Endothelial cell of umbilical vein (primary cell): ENCODE data around the gene RPP25L. TPM values are rescaled to one million over a fixed set of nuclear protein-coding genes. Genes with fewer than 3 reads are reported as not detected.

Source experiments
- BruUV-seq: library from RNA; stranded (reverse); fragments of 400-500 nt; replicated peaks from 2 replicates; lab custom pipeline; 2021; lab: Mats Ljungman, UMichigan
- CTCF ChIA-PET: fragments of 300-600, 350-600 bp; sonication (Branson Sonifier 250); formaldehyde crosslinking; loops from one replicate; lab custom pipeline; 2021; ENCODE audit warnings: antibody characterized with exemption, inconsistent platforms; lab: Charles Lee
- POLR2A ChIA-PET: fragments of 300-600, 350-600 bp; sonication (Branson Sonifier 250); formaldehyde crosslinking; loops from one replicate; lab custom pipeline; 2021; ENCODE audit warnings: antibody characterized with exemption, inconsistent platforms; lab: Charles Lee
- DNase-seq: peaks from one replicate; pipeline ENCODE4 v3.0.0-alpha.2; 2011; ENCODE audit warnings: low read depth, low spot score
- FAIRE-seq: peaks from 2 replicates; lab custom pipeline; 2011; peaks lifted over from hg19 to GRCh38; lab: Jason Lieb, UNC
- H2AFZ ChIP-seq: 2 replicates; pipeline ENCODE4 v1.6.0; 2012; ENCODE audit warnings: low read depth, low read length, control low read depth, inconsistent platforms
- H3K27ac ChIP-seq: 2 replicates; pipeline ENCODE4 v1.5.1; 2011; ENCODE audit warnings: low read depth, mild to moderate bottlenecking, control low read depth, low read length, moderate library complexity; ENCODE audit not compliant: insufficient read depth
- H3K27me3 ChIP-seq, 2 experiments: 2 replicates each; pipeline versions ENCODE4 v1.6.0 to v1.6.1; 2011; ENCODE audit warnings: low read length in 2 of 2, mixed read lengths in 1 of 2; ENCODE audit not compliant: control insufficient read depth in 2 of 2, insufficient read depth in 2 of 2
- H3K36me3 ChIP-seq, 2 experiments: 2 replicates in 1 of 2; 3 replicates in 1 of 2; pipeline ENCODE4 v1.5.1; 2011; ENCODE audit warnings: low read length in 2 of 2, mild to moderate bottlenecking in 1 of 2, moderate library complexity in 1 of 2; ENCODE audit not compliant: control insufficient read depth in 2 of 2, insufficient read depth in 2 of 2; ENCODE audit errors: extremely low read depth in 1 of 2
- H3K4me1 ChIP-seq: 3 replicates; pipeline ENCODE4 v1.5.1; 2011; ENCODE audit warnings: mild to moderate bottlenecking, low read length; ENCODE audit not compliant: control insufficient read depth, insufficient read depth; ENCODE audit errors: extremely low read depth
- H3K4me2 ChIP-seq: 2 replicates; pipeline ENCODE4 v1.6.1; 2011; ENCODE audit warnings: low read length, control low read depth, mixed read lengths; ENCODE audit not compliant: insufficient read depth
- H3K4me3 ChIP-seq, 3 experiments: fragments of 200-600 bp in 1 of 3; sonication (generic), shearing (Covaris generic) in 1 of 3; replicated peaks in 1 of 3; 2 replicates each; pipeline ENCODE4 v1.5.1; 2011 to 2016; ENCODE audit warnings: control low read depth in 3 of 3, low read length in 3 of 3, mild to moderate bottlenecking in 2 of 3, inconsistent platforms in 1 of 3, low read depth in 1 of 3, moderate library complexity in 1 of 3; ENCODE audit not compliant: insufficient read depth in 1 of 3
- H3K79me2 ChIP-seq: 2 replicates; pipeline ENCODE4 v1.6.0; 2012; ENCODE audit warnings: low read length, inconsistent platforms; ENCODE audit not compliant: control insufficient read depth, insufficient read depth
- H3K9ac ChIP-seq: replicated peaks from 2 replicates; pipeline ENCODE3; 2011; ENCODE audit warnings: low read length, control low read depth; ENCODE audit not compliant: insufficient read depth; ENCODE audit errors: extremely low read depth
- H3K9me1 ChIP-seq: replicated peaks from 3 replicates; pipeline ENCODE4 v1.6.0; 2011; ENCODE audit warnings: mild to moderate bottlenecking, low read length; ENCODE audit not compliant: control insufficient read depth, insufficient read depth; ENCODE audit errors: extremely low read depth
- H3K9me3 ChIP-seq: replicated peaks from 2 replicates; pipeline ENCODE4 v1.5.1; 2012; ENCODE audit warnings: low read length, inconsistent platforms; ENCODE audit not compliant: control insufficient read depth, insufficient read depth
- H4K20me1 ChIP-seq: replicated peaks from 2 replicates; pipeline ENCODE3; 2011; ENCODE audit warnings: mild to moderate bottlenecking, low read length; ENCODE audit not compliant: control insufficient read depth, insufficient read depth; ENCODE audit errors: extremely low read depth
- CTCF ChIP-seq, 2 donors: IDR thresholded peaks; 1 replicate in 1 of 2; 2 replicates in 1 of 2; pipeline ENCODE4 v1.5.1; 2011; ENCODE audit warnings: low read length in 2 of 2, mild to moderate bottlenecking in 2 of 2, moderate library complexity in 2 of 2, control low read depth in 1 of 2, inconsistent platforms in 1 of 2, low read depth in 1 of 2; ENCODE audit not compliant: insufficient read depth in 1 of 2; ENCODE audit errors: extremely low read depth in 1 of 2
- EZH2 ChIP-seq: IDR thresholded peaks from 2 replicates; pipeline ENCODE4 v1.6.1; 2012; ENCODE audit warnings: borderline replicate concordance, low read depth, mild to moderate bottlenecking, moderate library complexity, low read length, inconsistent platforms; ENCODE audit not compliant: severe bottlenecking
- FOS ChIP-seq: IDR thresholded peaks from 2 replicates; pipeline ENCODE4 v1.6.1; 2011; ENCODE audit warnings: mild to moderate bottlenecking, low read length, moderate library complexity, borderline replicate concordance; ENCODE audit not compliant: insufficient read depth
- GATA2 ChIP-seq: IDR thresholded peaks from 2 replicates; pipeline ENCODE4 v1.7.0; 2011; ENCODE audit warnings: low read depth, mild to moderate bottlenecking, moderate library complexity, mixed read lengths, low read length; ENCODE audit not compliant: insufficient read length, insufficient read depth
- JUN ChIP-seq: IDR thresholded peaks from 2 replicates; pipeline ENCODE4 v1.6.1; 2011; ENCODE audit warnings: borderline replicate concordance, low read depth; ENCODE audit not compliant: insufficient read length, insufficient read depth
- MAX ChIP-seq: IDR thresholded peaks from 2 replicates; pipeline ENCODE4 v1.6.1; 2011; ENCODE audit not compliant: insufficient read depth, insufficient read length
- MYC ChIP-seq: IDR thresholded peaks from one replicate; pipeline ENCODE4 v1.6.1; 2011; ENCODE audit warnings: mild to moderate bottlenecking, low read depth, low read length
- POLR2A ChIP-seq: IDR thresholded peaks from 2 replicates; pipeline ENCODE4 v1.6.1; 2012; ENCODE audit warnings: low read depth, mild to moderate bottlenecking, control low read depth, low read length
- POLR2AphosphoS5 ChIP-seq: IDR thresholded peaks from 2 replicates; pipeline ENCODE4 v1.6.1; 2012; ENCODE audit warnings: low read depth, mild to moderate bottlenecking, control low read depth, low read length, moderate library complexity; ENCODE audit not compliant: insufficient read depth
- dilution Hi-C: fragments of 300-500 bp; cut with MboI; formaldehyde crosslinking; loops from one replicate; pipeline ENCODE4 v1.15.0; 2019; ENCODE audit warnings: low sequenced_read_pairs; ENCODE audit not compliant: extremely low pct_ligation_motif_present
- intact Hi-C: fragments of 100-400 bp; cut with micrococcal nuclease; formaldehyde crosslinking; loops from one replicate; pipeline ENCODE4 v1.10.0; 2022
- polyA plus RNA-seq, 4 experiments: library from polyadenylated mRNA; depleted of rRNA in 3 of 4; stranded (reverse) in 3 of 4; unstranded in 1 of 4; fragments of >200 nt; gene quantifications; 2 replicates each; pipeline versions ENCODE4 v1.2.1 to v1.2.3, GENCODE V29; 2011 to 2012; ENCODE audit warnings: missing spikeins in 1 of 4
- total RNA-seq: library from RNA; stranded (reverse); gene quantifications from 2 replicates; pipeline ENCODE4 v1.2.3, GENCODE V29; 2021

RPP25L gene
- total and polyA plus RNA-seq, 2 donors (not counting 3 experiments of a cell fraction or from before 2014, with no cell fraction given): 15.7 to 41.0 TPM

GRCh38 chr9:34582787-34583186 is 29.1 kb downstream of the RPP25L start:
- ChIA-PET CTCF (interaction anchor here (1.5 to 8.5 kb wide), 6 partner anchors 9 to 179 kb away, joined by 7 to 106 read pairs (median 12); no protein-coding TSS in a partner anchor), POLR2A (interaction anchor here (0.6 kb wide), 1 partner anchor 35 kb away, joined by 8 read pairs; no protein-coding TSS in a partner anchor)
- TF ChIP-seq GATA2 (no peak), POLR2AphosphoS5 (no peak), POLR2A (no peak), MYC (no peak), JUN (no peak), FOS (no peak), EZH2 (no peak), MAX (no peak), CTCF (IDR thresholded peaks at IDR 0.05; ENCODE audit: extremely low read depth in 1 of 2, insufficient read depth in 1 of 2, low read depth in 1 of 2, low read length in 2 of 2) (no peak)
- dilution Hi-C loops: no loop called here
- H3K27me3 ChIP-seq: peaks cover 75 to 78% of the 10 kb centered on the region in 2 experiments
- FAIRE-seq (no peak), DNase-seq (no peak)
- H3K4me2 ChIP-seq: no peak overlapping the region
- intact Hi-C loops: no loop called here
- no peaks in the 10 kb centered on the region for H3K9me1 ChIP-seq
- no peaks in the 10 kb centered on the region for H3K4me1 ChIP-seq
- no peaks in the 10 kb centered on the region for H3K79me2 ChIP-seq
- no peak overlapping the region for H2AFZ ChIP-seq
- BruUV-seq: no TSS peak
- H3K27ac ChIP-seq: no peak overlapping the region
- no peak overlapping the region for H3K9ac ChIP-seq
- no peaks in the 10 kb centered on the region for H3K9me3 ChIP-seq
- no peaks in the 10 kb centered on the region for H3K36me3 ChIP-seq
- no peak overlapping the region for H3K4me3 ChIP-seq
- H4K20me1 ChIP-seq: no peaks in the 10 kb centered on the region
